Activated CD4-positive, alpha-beta T cell treated with anti-CD3 and anti-CD28 coated beads, Interleukin-2, Interleukin-6, amounts not matched to agents 100 ng/mL and 50 ng/mL, durations not matched to agents 16 hours and 8 hours (primary cell): ENCODE measurements around the gene HLA-E.
A peak's percentile ranks its signal among the peaks of the same experiment; 100 is the strongest.
"Not testable (repeated sequence)": the region's sequence is repeated elsewhere in the genome, so short reads cannot be mapped to it uniquely, and the experiment has no call there.

Source experiments
- DNase-seq: peaks from one replicate; pipeline ENCODE4 v3.0.0-alpha.2; 2020

The HLA-E gene

DNA sequence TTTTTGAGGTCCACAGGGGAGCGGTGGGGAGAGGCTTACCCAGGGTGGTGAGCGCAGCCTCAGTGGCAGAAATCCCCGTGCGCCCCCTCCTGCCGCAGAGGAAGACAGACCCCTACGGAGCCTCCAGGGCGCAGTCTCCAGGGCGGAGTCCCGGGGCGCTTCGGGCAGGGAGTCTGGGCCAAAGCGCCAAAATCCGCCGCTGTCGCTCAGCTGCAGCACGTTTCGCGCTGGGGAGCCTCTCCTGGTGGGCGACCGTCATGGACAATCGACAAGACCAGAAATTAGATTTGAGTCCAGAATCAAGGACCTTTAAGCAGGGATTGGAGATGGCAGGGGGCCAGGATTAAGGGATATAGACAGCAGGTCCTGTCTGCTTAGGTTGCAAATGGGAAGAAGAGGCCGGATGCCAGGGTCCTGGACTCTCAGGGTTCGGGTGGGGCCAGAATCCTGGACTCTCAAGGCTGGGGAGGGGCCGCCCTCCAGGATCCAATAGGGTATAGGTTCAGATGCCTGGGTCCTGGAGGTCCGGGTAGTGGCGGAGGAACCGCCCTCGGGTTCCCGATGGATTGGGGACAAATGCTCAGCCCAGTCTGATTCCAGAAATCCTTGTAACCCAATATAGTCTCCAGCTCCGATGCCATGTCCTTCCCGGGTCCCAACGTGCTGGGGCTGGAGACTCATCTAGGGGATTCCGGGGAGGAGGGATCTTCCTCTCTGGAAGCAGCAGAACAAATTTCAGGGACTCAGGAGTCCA is 7.9 kb upstream of the HLA-E start:
- no peak for DNase-seq

GRCh38 chr6:30481965-30482644 is 7.2 kb upstream of the HLA-E start:
- peak; percentile 86 for DNase-seq

DNA sequence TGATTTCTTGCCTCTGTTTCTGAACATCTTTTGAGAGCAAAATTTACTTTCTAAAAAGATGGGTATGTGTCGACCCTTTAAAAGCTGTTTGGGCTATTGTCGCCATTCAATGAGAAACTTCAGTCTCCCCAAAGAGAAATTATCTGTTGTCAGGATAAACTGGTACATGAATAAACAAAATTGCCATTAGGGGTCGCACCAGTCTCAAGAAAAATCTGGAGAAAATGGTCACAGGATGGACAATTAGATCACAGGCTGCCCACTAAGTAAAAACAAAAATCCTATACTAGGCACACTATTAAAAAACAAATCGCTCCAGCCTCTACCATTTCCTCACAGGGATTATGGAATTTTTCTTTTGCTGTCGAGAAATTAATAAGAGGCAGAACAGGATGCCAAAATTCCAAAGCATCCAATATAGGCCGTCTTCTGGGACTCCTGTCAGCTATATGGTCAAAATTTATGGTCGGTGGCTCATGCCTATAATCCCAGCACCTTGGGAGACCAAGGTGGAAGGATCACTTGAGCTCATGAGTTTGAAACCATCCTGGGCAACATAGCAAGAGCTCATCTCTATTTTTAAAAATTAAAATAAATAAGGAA is 5.5 kb upstream of the HLA-E start:
- peak; percentile 72 for DNase-seq

GRCh38 chr6:30485236-30485635 is 4.1 kb upstream of the HLA-E start:
- no peak for DNase-seq

- no peak for DNase-seq
Measured at GRCh38 chr6:30487926-30488325, 1.4 kb upstream of the HLA-E start.

DNA sequence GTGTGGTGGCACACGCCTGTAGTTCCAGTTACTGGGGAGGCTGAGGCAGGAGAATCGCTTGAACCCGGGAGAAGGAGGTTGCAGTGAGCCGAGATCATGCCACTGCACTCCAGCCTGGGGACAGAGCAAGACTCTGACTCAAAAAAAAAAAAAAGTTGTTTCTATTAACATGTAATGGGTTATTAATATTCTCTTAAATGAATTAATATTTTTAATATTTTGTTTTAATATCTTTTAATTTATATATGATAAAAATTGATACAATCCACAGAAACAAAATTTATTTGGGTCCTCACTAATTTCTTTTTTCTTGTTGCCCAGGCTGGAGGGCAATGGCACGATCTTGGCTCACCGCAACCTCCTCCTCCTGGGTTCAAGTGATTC is 620 bp upstream of the HLA-E start:
- DNase-seq, result not testable (repeated sequence)

DNA sequence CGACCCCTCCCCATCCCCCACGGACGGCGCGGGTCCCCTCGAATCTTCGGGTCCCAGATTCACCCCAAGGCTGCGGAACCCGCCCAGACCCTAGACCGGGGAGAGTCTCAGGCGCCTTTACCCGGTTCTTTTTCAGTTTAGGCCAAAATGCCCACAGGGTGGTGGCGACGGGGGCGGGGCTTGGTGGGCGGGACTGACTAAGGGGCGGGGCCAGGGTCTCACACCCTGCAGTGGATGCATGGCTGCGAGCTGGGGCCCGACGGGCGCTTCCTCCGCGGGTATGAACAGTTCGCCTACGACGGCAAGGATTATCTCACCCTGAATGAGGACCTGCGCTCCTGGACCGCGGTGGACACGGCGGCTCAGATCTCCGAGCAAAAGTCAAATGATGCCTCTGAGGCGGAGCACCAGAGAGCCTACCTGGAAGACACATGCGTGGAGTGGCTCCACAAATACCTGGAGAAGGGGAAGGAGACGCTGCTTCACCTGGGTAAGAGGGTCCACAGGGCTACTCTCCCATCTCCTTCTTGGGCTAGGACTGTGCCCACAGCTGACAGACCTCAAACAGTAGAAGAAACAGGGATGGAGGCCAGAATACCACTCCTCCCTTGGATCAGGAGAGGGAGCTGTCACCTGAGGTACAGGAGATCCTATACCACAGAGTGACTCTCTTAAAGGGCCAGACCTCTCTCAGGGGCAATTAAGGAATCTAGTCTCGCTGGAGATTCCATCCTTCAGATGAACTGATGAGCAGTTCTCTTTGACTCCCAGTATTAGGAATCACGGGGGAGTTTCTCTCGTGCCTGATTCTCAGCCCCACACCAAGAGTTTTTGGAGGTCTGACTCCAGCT is 942 bp downstream of the HLA-E start:
- DNase-seq, result peak; percentile 90

DNA sequence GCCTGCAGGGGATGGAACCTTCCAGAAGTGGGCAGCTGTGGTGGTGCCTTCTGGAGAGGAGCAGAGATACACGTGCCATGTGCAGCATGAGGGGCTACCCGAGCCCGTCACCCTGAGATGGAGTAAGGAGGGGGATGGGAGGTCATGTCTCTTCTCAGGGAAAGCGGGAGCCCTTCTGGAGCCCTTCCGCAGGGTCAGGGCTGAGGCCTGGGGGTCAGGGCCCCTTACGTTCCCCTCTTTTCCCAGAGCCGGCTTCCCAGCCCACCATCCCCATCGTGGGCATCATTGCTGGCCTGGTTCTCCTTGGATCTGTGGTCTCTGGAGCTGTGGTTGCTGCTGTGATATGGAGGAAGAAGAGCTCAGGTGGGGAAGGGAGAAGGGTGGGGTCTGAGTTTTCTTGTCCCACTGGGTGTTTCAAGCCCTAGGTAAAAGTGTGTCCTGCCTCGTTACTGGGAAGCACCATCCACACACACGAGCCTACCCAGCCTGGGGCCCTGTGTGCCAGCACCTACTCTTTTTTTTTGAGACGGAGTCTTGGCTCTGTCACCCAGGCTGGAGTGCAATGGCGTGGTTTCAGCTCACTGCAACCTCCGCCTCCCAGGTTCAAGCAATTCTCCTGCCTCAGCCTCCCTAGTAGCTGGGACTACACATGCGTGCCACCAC is 2.1 kb downstream of the HLA-E start:
- DNase-seq, result not testable (repeated sequence)

DNA sequence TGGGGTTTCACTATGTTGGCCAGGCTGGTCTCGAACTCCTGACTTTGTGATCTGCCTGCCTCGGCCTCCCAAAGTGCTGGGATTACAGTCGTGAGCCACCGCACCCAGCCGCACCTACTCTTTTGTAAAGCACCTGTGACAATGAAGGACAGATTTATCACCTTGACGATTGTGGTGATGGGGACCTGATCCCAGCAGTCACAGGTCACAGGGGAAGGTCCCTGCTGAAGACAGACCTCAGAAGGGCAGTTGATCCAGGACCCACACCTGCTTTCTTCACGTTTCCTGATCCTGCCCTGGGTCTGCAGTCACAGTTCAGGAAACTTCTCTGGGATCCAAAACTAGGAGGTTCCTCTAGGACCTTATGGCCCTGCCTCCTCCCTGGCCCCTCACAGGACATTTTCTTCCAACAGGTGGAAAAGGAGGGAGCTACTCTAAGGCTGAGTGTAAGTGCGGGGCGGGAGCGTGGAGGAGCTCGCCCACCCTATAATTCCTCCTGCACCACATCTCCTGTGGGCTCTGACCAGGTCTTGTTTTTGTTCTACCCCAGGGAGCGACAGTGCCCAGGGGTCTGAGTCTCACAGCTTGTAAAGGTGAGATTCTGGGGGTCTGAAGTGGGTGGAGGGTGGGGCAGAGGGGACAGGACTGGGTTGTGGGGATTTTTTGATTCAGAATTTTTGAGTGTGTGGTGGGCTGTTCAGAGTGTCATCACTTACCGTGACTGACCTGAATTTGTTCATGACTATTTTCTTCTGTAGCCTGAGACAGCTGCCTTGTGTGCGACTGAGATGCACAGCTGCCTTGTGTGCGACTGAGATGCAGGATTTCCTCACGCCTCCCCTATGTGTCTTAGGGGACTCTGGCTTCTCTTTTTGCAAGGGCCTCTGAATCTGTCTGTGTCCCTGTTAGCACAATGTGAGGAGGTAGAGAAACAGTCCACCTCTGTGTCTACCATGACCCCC is 3.0 kb downstream of the HLA-E start:
- peak; percentile 37 for DNase-seq

DNA sequence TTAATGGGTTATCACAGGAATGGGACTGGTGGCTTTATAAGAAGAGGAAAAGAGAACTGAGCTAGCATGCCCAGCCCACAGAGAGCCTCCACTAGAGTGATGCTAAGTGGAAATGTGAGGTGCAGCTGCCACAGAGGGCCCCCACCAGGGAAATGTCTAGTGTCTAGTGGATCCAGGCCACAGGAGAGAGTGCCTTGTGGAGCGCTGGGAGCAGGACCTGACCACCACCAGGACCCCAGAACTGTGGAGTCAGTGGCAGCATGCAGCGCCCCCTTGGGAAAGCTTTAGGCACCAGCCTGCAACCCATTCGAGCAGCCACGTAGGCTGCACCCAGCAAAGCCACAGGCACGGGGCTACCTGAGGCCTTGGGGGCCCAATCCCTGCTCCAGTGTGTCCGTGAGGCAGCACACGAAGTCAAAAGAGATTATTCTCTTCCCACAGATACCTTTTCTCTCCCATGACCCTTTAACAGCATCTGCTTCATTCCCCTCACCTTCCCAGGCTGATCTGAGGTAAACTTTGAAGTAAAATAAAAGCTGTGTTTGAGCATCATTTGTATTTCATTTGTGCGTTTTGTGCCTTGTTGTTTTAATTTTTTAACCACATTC is 4.4 kb downstream of the HLA-E start:
- DNase-seq, result peak; percentile 56

- DNase-seq, result peak; percentile 23
Measured at GRCh38 chr6:30494291-30494861, 5.1 kb downstream of the HLA-E start.

DNA sequence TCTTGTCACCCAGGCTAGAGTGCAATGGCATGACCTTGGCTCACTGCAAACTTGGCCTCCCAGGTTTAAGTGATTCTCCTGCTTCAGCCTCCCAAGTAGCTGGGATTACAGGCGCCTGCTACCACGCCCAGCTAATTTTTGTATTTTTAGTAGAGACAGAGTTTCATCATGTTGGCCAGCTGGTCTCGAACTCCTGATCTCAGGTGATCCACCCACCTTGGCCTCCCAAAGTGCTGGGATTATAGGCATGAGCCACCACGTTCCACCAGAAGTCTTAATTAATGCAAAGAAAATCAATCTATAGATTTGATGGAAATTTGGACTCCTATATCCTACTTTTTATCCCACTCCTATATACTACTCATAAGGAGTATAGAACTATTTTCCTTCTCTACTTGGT is 5.8 kb downstream of the HLA-E start:
- DNase-seq, result not testable (repeated sequence)

DNA sequence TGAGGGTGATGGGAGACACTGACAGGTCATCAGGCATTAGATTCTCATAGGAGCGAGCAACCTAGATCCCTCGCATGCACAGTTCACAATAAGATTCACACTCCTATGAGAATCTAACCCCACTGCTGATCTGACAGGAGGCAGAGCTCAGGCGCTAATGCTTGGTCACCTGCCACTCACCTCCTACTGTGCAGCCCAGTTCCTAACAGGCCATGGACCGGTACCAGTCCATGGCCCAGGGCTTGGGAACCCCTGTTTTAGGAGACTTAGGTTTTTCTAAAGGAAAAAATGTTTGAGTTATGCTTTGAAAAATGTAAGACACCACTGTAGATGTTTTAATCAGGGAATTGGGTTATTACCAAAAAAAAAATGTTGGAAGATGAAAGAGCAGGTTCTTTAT is 6.7 kb downstream of the HLA-E start:
- no peak for DNase-seq

- DNase-seq, result not testable (repeated sequence)
Measured at GRCh38 chr6:30497261-30497599, 7.9 kb downstream of the HLA-E start.

DNA sequence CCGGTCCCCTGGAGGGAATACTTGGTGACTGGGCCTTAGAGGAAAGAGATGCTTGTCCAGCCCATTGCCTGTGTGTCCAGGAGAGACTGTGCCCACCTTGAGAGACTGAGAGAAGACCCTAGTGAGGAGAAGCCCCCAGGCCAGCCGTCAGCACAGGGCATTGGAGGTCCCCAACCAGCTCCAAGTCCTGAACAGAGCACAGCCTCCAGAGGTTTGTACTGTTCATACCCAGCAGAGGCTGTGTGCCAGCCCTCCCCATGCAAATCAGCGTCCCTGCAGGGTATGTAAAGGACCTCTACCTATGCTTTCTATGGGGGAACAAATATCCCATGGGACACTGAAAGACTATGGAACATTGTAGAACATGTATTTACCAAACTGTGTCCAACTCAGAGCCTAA is 8.4 kb downstream of the HLA-E start:
- DNase-seq, result no peak

DNA sequence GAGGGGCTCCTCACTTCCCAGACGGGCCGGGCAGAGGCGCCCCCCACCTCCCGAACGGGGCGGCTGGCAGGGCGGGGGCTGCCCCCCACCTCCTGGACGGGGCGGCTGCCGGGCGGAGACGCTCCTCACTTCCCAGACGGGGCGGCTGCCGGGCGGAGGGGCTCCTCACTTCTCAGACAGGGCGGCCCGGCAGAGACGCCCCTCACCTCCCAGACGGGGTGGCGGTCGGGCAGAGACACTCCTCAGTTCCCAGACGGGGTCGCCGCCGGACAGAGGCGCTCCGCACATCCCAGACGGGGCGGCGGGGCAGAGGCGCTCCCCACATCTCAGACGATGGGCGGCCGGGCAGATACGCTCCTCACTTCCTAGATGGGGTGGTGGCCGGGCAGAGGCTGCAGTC is 9.4 kb downstream of the HLA-E start:
- DNase-seq, result not testable (repeated sequence)

- peak; percentile 19 for DNase-seq
Measured at GRCh38 chr6:30500421-30501355, 11.4 kb downstream of the HLA-E start.

- DNase-seq, result peak; percentile 34
Measured at GRCh38 chr6:30507849-30508827, 18.8 kb downstream of the HLA-E start.
